ENCODE data around the gene PROSER1. TPM values are rescaled to one million over a fixed set of nuclear protein-coding genes. Genes with fewer than 3 reads are reported as not detected.
A peak's percentile ranks its signal among the peaks of the same experiment; 100 is the strongest.

The PROSER1 gene
- total RNA-seq, 4 donors from 2014 or later, result 18.3 to 85.9 (median 28.2) TPM

DNA sequence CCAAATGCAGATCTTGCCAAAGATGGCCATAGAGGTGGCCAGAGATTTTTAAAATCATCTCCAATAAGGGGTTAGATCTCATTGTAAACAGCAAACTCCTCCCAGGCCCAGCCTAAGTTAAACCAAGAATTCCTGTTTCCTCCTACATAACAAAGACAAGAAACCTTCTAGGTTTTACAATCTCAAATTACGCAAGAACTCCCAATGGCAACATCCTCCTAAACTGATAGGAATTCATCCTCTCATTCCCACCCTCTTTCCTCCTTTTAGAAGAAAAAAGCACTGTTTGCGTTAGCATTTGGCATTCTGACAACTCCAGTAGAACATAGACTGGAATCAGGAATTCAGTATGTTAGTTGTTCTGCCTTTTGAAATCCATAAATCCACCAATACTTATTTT is 14.6 kb downstream of the PROSER1 start:
- H3K9me3 ChIP-seq, result no peaks in the 10 kb centered on the region
- no peak overlapping the region for H3K4me3 ChIP-seq
- DNase-seq (ENCODE audit: low spot score in 2 of 2), result no peak
- peaks cover 59% of the 10 kb centered on the region for H3K36me3 ChIP-seq
- 73% methylated on average over 2 of the region's 2 CpGs for WGBS
- peak overlapping the region; percentile 32 for H3K27ac ChIP-seq
- peaks cover 20% of the 10 kb centered on the region for H3K4me1 ChIP-seq
- no peaks in the 10 kb centered on the region for H3K27me3 ChIP-seq
- TF ChIP-seq EP300 (IDR thresholded peaks at IDR 0.05), result no peak
- TF ChIP-seq, protein P1, sequence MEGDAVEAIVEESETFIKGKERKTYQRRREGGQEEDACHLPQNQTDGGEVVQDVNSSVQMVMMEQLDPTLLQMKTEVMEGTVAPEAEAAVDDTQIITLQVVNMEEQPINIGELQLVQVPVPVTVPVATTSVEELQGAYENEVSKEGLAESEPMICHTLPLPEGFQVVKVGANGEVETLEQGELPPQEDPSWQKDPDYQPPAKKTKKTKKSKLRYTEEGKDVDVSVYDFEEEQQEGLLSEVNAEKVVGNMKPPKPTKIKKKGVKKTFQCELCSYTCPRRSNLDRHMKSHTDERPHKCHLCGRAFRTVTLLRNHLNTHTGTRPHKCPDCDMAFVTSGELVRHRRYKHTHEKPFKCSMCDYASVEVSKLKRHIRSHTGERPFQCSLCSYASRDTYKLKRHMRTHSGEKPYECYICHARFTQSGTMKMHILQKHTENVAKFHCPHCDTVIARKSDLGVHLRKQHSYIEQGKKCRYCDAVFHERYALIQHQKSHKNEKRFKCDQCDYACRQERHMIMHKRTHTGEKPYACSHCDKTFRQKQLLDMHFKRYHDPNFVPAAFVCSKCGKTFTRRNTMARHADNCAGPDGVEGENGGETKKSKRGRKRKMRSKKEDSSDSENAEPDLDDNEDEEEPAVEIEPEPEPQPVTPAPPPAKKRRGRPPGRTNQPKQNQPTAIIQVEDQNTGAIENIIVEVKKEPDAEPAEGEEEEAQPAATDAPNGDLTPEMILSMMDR (IDR thresholded peaks at IDR 0.05), result no peak
- no peak for TF ChIP-seq POLR2AphosphoS5 (IDR thresholded peaks at IDR 0.05)
- TF ChIP-seq POLR2A (IDR thresholded peaks at IDR 0.05), result no peak

DNA sequence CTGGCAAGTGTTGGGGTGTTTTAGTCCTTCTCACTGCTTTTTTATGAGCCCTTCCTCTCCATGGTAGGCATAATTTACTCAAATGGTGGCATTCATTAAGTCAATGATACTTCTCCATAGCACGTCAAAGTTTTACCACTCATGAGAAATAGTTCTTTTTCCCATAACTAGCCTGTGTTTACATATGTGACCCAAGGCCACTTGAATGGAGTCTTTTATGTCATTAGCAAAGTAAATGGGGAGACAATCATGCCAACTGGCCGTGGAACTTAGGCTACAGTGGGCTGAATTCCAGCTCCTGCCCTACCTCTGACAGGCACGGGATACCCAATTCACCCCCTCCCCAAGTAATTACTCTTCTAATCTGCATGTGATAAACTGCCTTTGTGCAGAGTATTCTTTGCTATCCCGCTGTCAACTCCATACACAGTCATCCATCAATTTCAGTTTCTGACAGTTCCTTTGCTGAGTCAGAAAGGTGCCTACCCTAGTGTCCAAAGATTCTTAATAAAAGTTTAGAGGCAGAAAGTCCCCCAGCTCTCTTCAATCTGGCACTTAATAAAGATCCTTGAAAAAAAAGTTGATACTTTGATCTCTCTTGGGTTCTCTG is 16.9 kb downstream of the PROSER1 start:
- Histone ChIP-seq H3K9me3 (no peaks in the 10 kb centered on the region), H3K4me3 (no peak overlapping the region), H3K4me1 (peaks cover 20% of the 10 kb centered on the region), H3K36me3 (peaks cover 61% of the 10 kb centered on the region), H3K27ac (no peak overlapping the region), H3K27me3 (no peaks in the 10 kb centered on the region)
- no peak for DNase-seq (ENCODE audit: low spot score in 2 of 2)
- WGBS, result 82% methylated on average over 4 of the region's 4 CpGs
- TF ChIP-seq POLR2A (IDR thresholded peaks at IDR 0.05) (no peak), EP300 (IDR thresholded peaks at IDR 0.05) (no peak), POLR2AphosphoS5 (IDR thresholded peaks at IDR 0.05) (no peak)
- TF ChIP-seq, protein P1 (IDR thresholded peaks at IDR 0.05), result no peak

DNA sequence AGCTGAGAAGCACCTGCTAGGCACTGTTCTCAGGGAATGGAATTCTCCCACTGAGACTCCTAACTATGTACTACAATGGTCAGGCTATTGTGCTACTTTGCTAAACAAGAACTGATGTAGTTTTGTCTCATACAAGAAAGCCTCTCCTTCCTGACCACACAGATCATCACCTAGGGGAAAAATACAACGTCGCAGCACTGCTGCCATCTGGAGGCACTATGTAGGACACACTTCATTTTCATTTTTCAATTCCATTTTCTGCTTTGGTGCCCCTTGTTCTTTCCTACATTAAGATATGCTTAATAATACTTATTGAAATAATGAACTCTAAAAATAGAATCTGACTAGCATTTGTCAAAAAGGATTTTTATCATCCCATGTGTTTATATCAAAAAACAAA is 21.1 kb downstream of the PROSER1 start:
- Histone ChIP-seq H3K27ac (no peak overlapping the region), H3K27me3 (no peaks in the 10 kb centered on the region), H3K4me1 (no peaks in the 10 kb centered on the region), H3K9me3 (no peaks in the 10 kb centered on the region), H3K4me3 (no peak overlapping the region), H3K36me3 (peaks cover 73% of the 10 kb centered on the region)
- no peak for TF ChIP-seq EP300 (IDR thresholded peaks at IDR 0.05)
- TF ChIP-seq, protein P1 (IDR thresholded peaks at IDR 0.05), result no peak
- TF ChIP-seq POLR2A (IDR thresholded peaks at IDR 0.05), result no peak
- no peak for TF ChIP-seq POLR2AphosphoS5 (IDR thresholded peaks at IDR 0.05)
- no peak for DNase-seq (ENCODE audit: low spot score in 2 of 2)
- WGBS, result 7% methylated on average over 2 of the region's 2 CpGs

DNA sequence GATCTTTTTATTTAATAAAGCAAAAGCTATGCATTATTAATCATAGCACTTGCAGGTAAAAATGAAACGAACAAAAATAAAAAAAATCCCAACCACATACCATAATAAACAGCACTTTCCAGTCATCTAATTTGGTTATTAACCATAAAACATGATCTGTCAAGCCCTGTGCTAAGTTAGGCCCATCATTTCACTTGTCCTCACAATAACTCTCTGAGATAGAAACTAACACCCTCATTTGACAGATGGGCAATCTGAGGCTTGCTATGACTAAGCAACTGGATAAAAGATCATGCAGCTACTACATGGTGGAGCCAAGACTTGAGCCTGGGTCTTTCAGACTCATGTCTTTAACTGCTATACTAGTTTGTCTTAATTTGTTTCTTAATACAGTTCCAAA is 21.8 kb downstream of the PROSER1 start:
- no peaks in the 10 kb centered on the region for H3K4me1 ChIP-seq
- no peaks in the 10 kb centered on the region for H3K9me3 ChIP-seq
- H3K36me3 ChIP-seq, result peaks cover 73% of the 10 kb centered on the region
- no peak overlapping the region for H3K27ac ChIP-seq
- WGBS, result 57% methylated on average over 1 of the region's 1 CpG
- TF ChIP-seq EP300 (IDR thresholded peaks at IDR 0.05), result no peak
- TF ChIP-seq, protein P1 (IDR thresholded peaks at IDR 0.05), result no peak
- no peak for TF ChIP-seq POLR2A (IDR thresholded peaks at IDR 0.05)
- TF ChIP-seq POLR2AphosphoS5 (IDR thresholded peaks at IDR 0.05), result no peak
- H3K27me3 ChIP-seq, result no peaks in the 10 kb centered on the region
- no peak overlapping the region for H3K4me3 ChIP-seq
- DNase-seq (ENCODE audit: low spot score in 2 of 2), result no peak

DNA sequence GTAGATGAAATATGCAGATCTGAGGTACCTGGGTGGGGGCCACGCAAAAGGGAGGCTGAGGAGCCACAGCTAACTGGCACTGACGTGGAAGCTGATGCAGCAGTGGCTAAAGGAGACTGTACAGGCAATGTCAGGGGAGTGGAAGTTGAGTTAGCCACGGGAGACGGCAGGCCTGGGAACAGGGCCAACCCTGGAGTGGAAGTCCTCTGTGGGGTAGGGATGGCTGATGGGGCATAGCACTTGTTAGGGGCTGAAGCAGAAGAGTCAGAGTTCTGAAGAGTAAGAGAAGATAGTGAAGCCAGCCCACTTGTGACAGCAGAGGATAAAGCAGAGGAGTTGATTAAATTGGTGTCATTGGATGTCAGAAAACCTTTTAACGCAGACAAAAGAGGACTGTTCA is 24.4 kb downstream of the PROSER1 start:
- TF ChIP-seq, protein P1 (IDR thresholded peaks at IDR 0.05), result no peak
- TF ChIP-seq EP300 (IDR thresholded peaks at IDR 0.05) (no peak), POLR2AphosphoS5 (IDR thresholded peaks at IDR 0.05) (no peak), POLR2A (IDR thresholded peaks at IDR 0.05) (no peak)
- Histone ChIP-seq H3K27ac (no peak overlapping the region), H3K36me3 (peaks cover 78% of the 10 kb centered on the region), H3K27me3 (no peaks in the 10 kb centered on the region), H3K9me3 (no peaks in the 10 kb centered on the region), H3K4me3 (no peak overlapping the region), H3K4me1 (no peaks in the 10 kb centered on the region)
- 91% methylated on average over 5 of the region's 5 CpGs for WGBS
- no peak for DNase-seq (ENCODE audit: low spot score in 2 of 2)
